GM20431 (cell line): ENCODE measurements around the gene MKNK2.

Source experiments
- in situ Hi-C: fragments of 300-500 bp; cut with MseI, MboI; formaldehyde crosslinking; loops from one replicate; pipeline ENCODE4 v1.15.0; 2020; ENCODE audit warnings: low sequenced_read_pairs; ENCODE audit not compliant: unreplicated experiment

The MKNK2 gene

DNA sequence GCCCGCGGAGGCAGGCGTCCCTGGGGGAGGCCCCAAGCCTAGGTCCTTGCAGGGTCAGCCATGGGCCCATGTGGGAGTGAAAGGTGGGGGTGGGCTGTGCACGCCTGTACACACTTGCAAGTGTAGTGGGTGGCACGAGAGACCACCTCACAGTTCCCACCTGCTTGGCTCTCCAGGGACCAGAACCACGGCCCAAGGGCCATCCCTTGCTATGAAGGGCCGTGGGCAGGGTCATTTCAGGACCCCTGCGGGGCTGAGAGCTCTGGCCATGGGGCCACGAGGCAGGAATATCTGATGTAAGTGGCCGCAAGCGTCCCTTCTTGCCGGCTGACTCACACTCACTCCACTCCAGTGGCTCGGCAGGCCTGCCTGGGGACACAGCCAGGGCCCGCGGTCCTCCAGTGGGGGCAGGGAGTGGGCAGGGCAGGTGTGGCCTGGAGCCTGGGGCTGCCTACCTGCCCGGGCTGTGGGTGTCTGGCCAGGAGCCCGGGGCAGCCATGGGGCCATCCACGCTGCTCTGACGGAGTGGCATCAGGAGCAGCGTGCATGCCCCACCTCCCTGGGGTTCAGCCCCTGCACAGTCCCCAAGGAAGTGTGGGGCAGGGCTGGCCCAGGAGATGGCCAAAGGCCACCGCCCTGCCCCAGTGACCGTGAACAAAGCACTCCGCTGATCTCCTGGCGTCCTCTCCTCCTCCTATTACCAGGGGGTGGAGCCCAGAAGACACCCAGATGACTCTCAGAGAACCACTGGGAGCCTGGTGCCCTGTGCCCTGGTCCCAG lies 8.6 kb upstream of the MKNK2 start:
- in situ Hi-C loops = no loop called here

DNA sequence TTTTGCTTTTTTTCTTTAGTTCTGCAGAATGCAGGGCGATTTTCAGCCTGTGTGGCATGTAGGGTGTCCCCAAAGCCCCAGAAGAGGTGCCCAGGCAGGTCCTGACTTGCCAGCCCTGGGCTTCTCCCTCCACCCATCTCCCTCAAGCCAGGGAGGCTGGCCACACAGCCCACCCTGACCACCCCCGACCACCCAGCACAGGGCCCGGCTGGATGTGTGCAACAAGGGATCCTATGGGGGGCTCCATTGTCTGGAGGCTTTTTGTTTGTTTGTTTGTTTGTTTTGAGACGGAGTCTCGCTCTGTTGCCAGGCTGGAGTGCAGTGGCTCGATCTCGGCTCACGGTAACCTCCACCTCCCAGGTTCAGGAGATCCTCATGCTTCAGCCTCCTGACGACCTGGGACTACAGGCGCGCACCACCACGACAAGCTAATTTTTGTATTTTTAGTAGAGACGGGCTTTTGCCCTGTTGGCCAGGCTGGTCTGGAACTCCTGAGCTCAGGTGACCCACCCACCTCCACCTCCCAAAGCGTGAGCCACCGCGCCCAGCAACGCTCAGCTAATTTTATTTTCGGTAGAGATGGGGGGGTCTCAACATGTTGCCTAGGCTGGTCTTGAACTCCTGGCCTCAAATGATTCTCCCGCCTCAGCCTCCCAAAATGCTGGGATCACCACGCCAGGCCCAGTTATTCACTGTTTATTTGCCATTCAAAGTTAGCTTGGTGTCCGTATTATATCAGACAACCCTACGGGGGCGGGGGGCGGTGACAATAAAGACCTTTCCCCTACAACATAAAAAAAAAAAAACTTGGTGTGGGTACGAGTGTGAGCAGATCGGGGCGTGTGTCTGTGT lies 7.8 kb upstream of the MKNK2 start:
- in situ Hi-C loops = no loop called here

DNA sequence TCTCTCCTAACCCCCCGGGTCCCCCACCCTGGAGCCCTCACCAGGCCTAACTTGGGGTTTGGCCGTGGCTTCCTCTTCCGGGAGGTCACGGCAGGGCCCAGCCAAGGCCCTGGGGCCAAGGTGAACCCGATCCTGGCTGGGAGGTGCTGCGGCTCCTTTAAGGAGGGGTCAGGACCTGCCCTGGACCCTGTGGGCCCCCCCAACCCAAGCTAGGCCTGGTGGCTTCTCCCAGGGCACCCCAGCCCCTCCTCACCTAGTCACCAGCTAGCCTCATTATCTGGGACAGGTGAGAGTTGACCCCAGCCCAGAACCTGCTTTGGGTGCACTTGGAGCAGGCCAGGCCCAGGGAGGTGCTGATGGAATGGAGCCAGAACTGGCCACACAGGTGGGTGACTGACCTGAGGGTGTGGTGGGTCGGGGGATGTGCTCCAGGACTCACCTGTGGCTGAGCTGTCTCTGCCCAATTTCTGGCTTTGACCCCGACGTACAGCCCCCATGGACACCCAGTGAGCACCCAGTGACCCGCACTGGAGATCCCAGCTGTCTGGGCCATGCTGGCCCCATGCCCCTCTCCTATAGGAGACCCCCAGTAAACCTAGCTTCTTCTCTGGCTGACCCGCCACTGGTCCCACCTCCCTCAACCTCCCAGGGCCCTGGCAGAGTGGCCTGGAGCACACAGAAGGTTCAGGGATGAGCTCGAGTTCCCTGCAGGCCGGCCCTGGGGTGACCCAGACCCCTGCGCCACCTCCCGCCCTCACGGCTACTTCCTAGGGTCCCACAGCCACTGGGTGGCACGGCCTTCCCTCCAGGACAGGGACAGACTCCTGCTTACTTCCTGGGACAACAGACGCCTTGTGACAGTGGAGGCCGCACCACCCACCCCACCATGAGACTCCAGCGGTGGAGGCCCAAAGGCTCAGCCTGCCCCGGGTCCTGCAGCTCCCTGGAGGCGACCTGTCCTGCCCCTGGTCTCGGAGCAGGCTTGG lies 6.7 kb upstream of the MKNK2 start:
- in situ Hi-C loops = no loop called here

DNA sequence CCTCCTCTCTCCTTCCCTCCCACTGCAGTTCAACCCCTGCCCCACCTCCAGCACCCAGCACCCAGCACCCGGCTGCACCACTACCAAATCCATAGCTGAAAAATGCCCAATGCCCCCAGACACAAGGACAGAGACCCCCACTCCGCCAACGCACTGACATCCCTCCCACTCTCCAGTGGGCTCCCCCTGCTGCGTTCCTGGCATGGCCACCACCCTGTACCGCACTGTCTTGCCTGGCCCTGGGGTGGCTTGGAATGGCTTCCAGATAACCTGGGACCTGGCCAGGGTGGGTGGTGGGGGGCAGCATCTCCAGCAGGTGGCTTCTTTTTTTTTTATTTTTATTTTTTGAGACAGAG lies 5.8 kb upstream of the MKNK2 start:
- in situ Hi-C loops = no loop called here

DNA sequence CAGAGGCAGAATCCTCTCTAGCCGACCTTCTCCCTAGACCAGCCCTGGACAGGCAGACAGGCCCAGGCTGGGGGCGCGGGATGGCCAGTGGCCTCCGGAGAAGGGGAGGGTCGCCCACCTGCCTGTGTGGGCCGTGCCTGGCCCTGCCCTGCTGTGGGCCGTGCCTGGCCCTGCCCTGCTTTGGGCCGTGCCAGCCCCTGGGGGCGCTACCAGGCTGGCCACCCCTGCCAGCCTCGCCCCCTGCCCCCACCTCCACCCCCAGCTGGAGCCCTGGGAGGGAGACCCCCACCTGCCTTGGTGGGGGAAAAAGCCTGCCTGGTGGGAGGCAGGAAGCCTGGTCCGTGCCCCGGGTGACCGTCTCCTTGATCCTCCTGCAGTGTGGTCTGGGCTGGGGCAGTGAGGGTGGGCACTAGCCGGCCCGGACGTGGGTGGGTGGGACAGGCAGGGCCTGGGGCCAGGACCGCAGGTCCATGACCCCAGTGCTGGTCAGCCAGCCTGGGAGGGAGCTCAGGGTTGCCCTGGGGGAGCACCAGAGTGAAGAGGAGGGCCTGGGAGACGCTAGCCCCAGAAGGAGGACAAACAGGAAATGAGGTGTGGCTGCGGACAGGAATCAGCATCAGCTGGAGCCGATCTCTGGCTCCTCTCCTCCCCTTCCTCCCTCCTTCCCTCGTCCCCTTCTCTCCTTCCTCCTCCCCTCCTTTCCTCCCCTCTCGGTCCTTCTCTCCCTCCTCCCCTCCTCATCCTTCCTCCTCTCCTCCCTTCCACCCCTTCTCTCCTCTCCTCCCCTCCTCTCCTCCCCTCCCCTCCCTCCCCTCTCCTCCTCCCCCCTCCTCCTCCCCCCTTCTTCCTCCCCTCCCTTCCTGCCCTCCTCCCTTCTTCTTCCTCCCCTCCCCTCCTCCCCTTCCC lies 5.1 kb upstream of the MKNK2 start:
- in situ Hi-C loops = no loop called here

DNA sequence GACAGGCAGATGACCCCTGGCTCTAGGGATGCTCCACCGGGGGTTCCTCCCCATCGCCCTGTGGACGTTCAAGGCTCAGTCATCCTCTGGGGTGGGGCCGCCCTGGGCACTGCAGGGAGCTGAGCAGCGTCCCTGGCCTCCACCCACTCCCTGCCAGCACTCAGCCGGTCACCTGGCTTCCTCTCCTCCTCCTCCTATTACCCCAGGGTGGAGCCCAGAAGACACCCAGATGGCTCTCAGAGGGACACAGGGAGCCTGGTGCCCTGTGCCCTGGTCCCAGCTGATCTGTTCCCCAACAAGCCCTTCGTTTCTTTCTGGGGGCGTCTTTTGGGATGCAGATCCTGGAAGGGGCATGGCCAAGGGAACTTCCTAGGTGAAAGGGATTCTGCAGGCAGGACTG lies 3.7 kb upstream of the MKNK2 start:
- in situ Hi-C loops = no loop called here

DNA sequence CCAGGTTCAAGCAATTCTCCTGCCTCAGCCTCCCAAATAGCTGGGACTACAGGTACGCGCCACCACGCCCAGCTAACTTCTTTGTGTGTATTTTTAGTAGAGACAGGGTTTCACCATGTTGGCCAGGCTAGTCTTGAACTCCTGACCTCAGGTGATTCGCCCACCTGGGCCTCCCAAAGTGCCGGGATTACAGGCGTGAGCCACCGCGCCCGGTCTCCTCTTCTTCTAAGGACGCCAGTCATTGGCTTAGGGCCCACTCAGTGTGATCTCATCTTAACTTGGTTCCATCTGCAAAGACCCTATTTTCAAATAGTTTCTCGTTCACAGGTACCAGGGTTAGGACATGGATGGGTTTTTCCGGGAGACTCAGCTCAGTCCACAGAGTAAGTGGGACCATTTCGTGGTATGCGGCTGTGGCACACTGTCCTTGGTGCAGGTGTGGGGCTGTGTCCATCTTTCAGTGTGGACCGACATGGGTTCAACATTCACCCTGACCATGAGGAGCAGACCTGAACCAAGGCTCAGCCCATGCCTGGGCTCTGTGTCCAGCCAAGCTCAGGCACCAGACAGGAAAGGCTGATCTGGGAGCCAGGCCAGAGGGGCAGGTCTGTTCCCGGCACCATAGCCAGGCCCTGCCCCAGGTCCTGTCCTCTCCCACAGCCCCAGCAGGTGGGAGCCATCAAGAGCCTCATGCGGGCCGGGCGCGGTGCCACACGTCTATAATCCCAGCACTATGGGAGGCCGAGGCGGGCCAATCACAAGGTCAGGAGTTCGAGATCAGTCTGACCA lies 2.8 kb upstream of the MKNK2 start:
- in situ Hi-C loops = no loop called here

DNA sequence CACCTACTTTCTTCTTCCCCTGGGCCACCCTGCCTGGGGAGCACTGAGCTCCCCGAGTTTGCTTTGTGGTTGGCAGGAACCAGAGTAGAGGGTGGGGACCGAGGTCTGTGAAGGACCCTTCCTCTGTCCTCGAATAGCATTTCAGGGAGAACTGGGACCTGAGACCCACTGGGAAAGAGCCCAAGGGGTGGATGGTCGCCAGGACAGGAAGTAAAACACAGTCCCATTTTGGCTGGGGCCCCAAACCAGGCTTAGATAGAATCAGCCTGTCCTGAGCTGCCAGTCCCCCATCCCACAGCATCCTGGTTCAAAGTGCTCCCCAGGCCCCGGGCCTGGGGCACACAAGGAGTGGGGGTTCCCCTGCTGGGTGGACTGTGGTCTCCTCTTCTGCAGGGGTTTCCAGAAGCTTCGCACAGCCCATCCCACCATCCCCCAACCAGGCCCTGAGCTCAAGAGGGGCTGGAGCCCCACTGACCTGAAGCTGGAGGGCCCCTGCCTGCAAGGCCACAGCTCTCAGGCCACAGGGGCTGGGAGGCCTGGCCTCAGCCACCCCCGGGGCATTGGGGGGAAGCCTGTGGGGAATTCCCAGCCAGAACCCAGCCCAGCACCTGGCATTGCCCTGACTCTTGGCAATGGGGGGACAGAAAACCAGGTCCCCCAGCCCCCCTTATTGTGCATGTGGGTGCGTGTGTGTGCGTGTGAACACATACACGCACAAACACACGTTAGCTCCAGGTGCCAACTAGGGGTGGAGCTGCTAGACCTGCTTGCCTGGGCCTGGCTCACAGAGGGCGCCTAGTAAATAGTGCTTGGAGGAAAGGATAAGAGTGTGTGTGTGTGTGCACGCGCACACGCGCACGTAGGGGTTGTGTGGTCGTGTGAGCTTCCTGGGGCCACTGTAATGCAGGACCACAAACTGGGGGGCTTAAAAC lies 995 bp upstream of the MKNK2 start:
- in situ Hi-C loops = no loop called here

DNA sequence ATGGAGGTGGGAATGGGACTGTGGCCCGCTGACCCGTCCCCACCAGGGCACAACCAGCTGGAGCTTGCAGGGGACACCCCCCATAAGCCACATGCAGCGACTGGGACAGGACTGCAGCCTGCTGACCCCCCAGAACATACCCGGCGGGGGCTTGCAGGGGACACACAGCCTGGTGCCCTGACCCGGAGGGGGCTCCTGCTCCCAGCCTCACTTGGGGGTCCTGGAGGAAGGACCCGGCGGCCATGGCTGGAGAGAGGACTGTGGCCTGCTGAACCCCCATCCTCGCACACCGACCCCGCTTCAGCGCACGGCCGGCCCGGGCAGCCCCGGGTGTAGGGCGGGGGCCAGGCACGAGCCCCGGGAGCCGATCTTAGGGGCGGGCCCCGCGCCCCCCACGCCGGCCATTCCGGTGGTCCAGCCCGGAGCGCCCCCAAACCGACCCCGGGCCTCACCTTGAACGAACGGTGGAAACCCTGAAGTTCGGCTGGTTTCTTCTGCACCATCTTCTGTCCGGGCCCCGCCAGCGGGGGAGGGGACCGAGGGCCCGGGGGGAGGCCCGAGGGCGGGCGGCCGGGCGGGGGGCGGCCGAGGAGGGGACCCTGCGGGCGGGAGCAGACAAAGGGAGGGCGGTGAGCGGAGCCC lies 574 bp downstream of the MKNK2 start:
- in situ Hi-C loops = no loop called here

DNA sequence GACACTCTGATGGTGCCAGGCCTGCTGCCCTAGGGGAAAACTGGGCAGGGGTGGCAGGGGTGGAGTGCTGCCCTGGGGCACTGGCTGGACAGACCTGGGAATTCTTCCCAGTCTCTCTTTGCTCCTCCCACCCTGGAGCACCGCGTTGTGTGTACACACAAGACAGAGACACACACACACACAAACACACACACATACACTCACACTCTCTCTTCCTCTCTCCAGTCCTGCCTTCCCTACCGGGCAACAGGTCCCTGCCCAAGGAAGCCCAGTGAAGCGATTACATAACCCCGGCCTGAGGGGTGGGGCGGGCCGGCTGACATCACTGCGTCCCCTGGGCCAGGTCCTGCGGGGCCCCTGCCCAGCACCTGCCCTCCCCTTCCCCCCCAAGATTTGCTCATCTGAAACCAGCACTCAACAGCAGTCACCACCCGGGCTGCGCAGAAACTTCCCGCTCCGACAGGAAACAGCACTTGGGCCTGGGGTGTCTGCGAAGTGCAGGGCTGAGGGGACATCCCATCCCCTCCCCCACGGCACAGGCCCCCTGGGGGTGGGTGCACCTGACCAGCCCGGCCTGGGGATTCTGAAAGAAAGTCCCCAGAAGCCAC lies 1.2 kb downstream of the MKNK2 start:
- in situ Hi-C loops = no loop called here

DNA sequence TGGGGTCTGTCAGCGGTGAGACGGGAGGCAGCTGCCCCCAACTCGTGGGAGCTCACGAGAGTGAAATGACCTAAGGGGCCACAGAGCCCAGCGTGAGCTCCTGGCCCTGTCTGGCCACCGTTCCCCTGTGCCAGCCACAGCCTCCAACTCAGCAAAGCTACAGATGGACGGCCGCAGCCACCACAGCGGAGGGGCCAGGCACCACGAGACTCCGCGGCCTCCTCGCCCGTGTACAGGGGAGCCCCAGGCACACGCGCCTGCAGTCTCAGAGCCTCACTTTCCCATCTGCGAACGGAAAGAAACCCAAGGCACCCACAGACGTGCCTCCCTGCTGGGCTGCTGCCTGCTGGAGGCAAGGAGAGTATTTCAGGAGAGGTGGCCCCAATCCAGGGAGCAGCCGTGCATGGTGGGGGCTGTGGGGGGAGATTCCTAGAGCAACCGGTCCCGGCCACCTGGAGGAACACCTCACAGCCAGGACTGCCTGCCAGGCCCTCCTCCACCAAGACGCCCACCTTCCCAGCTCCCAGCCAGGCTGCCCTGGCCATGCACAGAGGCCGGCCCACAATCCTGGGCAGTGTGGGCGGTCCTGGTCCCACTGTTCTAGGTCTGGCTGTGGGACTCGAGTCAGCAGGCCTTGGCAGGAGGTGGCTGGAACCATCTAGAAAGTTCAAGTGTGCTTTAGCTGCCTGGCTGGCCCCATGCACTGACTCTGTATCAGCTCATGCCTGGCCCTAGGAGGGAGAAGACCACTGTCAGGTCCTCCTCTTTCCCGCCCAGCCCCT lies 1.9 kb downstream of the MKNK2 start:
- in situ Hi-C loops = no loop called here

DNA sequence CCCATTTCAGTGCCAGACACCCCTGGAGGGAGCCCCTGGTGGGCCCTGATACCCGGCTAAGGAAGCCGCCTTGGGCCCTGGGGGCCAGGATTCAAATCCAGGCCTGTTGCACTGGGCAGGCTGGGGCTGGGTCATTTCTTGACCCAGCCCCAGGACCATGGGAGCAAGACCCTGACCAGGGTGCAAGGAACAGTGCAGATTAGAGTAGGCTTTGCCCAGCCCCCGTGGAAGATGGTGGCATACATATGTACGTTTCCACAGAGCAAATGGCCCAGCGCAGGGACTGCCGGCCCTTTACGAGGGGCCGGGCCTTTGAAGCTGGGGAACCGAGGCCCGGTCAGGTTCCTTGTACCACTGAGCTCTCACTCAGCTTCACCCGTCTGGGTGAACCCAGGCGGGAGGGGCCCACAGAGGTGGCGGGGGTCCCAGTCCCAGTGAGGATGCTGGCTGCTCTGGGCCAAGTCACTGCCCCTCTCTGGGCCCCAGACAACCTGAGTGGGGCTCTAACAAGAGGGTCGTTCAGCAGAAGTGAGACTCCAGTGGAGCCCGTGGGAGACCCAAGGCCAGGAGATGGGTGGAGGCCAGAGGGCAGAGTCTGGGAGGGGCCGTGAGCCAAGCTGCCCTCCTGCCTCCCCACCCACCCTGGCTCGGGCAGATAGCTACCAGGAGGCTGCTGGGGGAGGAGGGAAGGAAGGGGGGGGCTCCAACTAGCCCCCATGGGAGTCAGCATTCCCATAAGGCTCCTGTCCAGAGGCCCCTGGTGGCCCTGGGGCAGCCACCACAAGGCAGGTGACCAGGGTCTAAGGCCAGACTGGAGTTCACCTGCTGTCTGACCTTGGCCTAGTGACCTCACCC lies 2.7 kb downstream of the MKNK2 start:
- in situ Hi-C loops = no loop called here

DNA sequence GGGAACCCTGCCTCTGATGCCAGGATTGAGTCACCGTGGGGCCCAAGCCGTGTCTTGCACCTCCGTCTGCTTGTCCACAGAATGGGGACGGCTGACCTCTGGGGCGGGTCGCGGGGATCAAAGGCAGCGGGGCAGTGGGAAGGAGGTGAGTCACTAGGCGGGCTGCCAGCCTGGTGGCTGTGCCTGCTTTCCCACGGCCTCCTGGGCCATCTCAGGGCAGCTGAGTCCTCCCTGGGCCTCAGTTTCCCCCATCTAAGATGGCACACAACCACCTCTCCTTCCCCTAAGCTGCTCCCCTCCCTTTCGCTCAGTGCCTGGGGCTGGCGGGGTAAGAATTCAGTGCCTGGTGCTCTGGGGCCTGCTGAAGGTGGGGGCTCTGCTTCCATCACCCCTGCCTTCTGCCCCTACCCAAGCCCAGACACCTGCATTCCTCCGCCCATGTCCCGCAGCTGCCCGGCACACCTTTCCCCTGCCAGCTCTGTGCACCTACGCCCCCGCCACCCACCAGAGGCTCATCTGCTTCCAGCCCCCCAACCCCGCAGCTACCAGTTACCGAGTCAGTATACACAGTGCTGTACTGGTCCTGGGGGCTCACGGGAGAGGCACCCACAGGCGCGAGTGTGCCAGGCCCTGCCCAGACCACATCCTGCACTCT lies 3.5 kb downstream of the MKNK2 start:
- in situ Hi-C loops = no loop called here

DNA sequence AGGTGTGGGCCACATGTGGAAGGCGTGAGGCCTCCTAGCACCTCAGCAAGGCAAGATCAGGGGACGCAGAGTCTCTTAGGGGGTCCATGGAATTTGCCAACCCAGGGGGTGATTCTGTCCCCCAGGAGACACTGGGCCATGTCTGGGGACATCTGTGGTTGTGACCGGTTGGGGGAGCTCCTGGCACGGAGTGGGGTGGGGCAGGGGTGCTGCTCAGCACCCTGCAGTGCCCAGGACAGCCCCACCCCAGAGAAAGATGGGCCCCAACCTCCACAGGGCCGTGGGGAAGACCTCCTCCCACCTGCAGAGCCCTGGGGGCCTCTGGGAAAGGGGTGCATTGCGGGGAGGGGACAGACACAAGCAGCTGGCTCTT lies 4.0 kb downstream of the MKNK2 start:
- in situ Hi-C loops = no loop called here
